GM19193 (cell line): ENCODE data around the gene KATNBL1.

Experiments used
- POLR2A ChIP-seq: IDR thresholded peaks from 4 replicates; pipeline ENCODE4 v1.6.1; 2011; ENCODE audit not compliant: insufficient read depth, insufficient read length; ENCODE audit errors: extremely low read depth

The KATNBL1 gene

GRCh38 chr15:34099914-34100313 lies 110.0 kb downstream of the KATNBL1 start:
- TF ChIP-seq POLR2A: no peak
